DND-41 (cell line): Measurements from ENCODE around the gene KLF14.

Experiments used
- CTCF ChIP-seq: IDR thresholded peaks from 2 replicates; pipeline ENCODE4 v1.5.1; 2012; ENCODE audit warnings: borderline replicate concordance, low read length, moderate library complexity, mild to moderate bottlenecking; ENCODE audit not compliant: poor library complexity, severe bottlenecking; ENCODE audit errors: extremely low read depth
- EZH2 ChIP-seq: IDR thresholded peaks from 3 replicates; pipeline ENCODE4 v1.6.1; 2012; ENCODE audit warnings: borderline replicate concordance, low read depth, mild to moderate bottlenecking, moderate library complexity, low read length, inconsistent platforms; ENCODE audit not compliant: severe bottlenecking

- TF ChIP-seq CTCF (no peak), EZH2 (no peak)
Observed at GRCh38 chr7:130708766-130709165, 25.2 kb downstream of the KLF14 start.
